Renal pelvis (tissue), 4 donors: ENCODE data around the gene DUSP9. TPM values are rescaled to one million over a fixed set of nuclear protein-coding genes. Genes with fewer than 3 reads are reported as not detected.

ENCODE experiments used
- DNase-seq: peaks from one replicate; pipeline ENCODE4 v3.0.0-alpha.2; 2013
- polyA plus RNA-seq, 3 donors: library from polyadenylated mRNA; unstranded; fragments of 120-200 nt; gene quantifications; one replicate each; pipeline ENCODE4 v1.2.1, GENCODE V29; 2013; ENCODE audit not compliant: insufficient read length in 3 of 3

DUSP9 gene
- polyA plus RNA-seq, 3 donors, result 47.5 to 62.2 (median 53.3) TPM

- no peak for DNase-seq
Observed at GRCh38 chrX:153610836-153611213, 36.2 kb upstream of the DUSP9 start.

- no peak for DNase-seq
Observed at GRCh38 chrX:153611298-153612095, 35.5 kb upstream of the DUSP9 start.

DNA sequence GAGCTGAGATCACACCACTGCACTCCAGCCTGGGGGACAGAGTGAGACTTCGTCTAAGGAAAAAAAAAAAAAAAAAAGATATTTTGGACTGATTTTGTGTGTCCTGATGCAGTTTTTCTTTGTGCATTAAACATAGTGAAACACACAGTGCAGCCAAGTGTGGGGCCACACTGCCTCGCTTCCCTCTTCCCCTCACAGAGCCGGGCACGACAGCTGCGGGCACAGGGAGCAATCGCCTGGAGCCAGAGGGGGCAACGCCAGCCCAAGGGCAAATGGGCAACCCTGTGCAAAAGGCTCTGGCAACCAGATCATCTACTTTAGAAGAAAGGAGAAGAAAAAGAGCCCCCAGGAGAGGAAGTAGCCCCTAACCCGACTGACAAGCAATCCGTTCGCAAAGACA is 34.6 kb upstream of the DUSP9 start:
- DNase-seq, result no peak

- DNase-seq, result no peak
Observed at GRCh38 chrX:153614818-153615217, 32.2 kb upstream of the DUSP9 start.

GRCh38 chrX:153620576-153620975 is 26.4 kb upstream of the DUSP9 start:
- no peak for DNase-seq

DNA sequence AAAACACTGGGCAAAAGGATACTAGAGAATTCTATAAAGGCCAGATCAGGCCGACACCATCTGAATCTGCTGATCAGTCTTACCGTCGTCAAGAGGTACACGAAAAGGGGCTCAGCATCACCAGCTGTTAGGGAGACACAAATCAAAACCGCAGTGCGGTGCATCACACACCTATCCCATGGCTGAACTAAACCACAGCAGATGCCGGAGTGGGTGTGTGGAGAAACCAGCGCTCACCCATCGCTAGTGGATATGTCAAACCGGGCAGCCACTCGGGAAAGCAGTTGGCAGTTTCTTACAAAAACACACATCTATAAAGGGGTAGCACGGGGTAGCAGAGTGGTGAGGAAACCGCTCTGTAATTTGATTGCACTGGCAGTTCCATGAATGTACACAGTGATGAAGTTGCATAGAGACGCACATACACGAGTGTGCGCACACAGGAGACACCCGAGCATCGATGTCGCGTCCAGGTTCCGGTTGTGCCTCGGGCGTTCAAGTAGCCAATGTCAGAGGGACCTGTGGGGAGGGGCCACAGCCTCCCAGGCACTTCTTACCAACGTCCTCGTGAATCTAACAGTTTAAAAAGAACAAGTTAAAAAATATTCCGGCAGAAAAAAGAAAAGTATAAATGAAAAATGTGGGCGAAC is 24.9 kb upstream of the DUSP9 start:
- DNase-seq, result no peak

GRCh38 chrX:153622661-153623309 is 24.2 kb upstream of the DUSP9 start:
- DNase-seq, result no peak

DNA sequence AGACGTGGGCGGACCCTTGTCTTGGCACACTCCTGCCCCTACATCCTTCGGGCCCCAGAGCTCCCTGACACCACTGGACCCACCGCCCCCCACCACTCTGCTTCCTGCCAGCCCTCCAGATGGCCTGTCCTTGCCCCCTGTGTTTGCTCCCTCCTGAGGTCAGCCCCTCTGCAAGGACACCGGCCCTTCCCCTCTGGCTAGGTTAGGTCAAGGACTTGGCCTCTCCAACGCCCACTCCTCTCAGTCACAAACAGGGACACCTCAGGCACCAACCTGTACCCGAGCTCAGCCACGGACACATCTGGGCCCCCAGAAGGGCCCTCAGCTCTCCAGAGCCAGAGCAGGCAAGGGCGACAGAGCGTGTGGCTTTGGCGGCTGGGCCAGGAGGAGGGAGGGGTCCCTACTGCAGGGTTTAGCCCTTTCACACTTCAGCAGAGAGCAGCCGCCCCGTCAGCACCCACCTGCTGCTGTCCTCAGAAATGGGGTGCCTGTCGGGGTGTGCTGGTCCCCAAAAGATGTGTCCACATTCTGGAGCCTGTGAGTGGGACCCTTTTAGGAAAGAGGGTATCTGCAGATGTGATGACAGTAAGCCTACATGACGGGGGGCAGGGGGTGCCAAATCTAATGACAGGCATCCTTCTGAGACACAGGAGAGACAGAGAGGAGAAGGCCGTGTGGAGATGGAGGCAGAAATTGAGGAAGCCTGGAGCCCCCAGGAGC is 23.5 kb upstream of the DUSP9 start:
- DNase-seq, result no peak

DNA sequence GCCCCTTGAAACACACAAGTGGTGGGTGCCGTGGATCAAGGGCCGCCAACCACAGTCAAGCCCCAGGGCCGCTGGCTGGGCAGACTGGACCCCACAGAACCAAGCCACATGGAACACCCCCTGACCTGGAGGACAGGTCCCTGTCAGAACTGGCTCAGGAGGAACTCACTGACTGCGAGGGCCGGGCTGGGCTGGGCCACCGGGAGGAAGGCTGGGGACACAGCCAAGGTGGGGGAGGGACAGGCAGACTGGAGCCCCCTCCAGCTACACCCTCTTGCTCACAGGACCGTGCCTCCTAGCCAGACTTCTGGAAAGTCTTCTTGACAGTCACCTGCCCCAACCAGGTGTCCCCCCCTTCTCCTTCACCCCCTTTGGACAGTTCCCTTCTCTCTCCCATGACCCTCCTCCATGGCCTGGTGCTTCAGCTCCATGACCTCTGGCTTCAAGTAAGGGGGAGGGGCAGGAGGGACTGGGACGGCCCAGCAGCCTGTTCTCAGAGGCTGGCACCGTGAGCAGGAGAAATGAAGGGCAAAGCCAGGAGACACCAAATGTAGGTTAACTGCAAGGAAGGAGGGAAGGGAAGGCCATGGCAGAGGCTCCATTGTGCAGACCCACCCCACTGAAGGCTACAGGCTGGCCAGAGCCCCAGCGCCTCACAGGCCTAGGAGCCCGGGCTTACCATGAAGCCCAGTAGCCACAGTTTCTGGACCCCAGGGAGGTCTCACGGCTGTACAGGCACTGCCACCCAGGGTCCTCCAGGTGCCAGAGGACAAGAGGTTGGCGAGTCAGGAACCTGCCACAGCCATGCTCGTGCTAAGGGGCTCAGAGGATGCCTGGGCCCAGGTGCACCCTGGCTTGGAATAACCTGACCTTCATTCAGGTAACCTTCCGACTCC is 22.6 kb upstream of the DUSP9 start:
- no peak for DNase-seq

DNA sequence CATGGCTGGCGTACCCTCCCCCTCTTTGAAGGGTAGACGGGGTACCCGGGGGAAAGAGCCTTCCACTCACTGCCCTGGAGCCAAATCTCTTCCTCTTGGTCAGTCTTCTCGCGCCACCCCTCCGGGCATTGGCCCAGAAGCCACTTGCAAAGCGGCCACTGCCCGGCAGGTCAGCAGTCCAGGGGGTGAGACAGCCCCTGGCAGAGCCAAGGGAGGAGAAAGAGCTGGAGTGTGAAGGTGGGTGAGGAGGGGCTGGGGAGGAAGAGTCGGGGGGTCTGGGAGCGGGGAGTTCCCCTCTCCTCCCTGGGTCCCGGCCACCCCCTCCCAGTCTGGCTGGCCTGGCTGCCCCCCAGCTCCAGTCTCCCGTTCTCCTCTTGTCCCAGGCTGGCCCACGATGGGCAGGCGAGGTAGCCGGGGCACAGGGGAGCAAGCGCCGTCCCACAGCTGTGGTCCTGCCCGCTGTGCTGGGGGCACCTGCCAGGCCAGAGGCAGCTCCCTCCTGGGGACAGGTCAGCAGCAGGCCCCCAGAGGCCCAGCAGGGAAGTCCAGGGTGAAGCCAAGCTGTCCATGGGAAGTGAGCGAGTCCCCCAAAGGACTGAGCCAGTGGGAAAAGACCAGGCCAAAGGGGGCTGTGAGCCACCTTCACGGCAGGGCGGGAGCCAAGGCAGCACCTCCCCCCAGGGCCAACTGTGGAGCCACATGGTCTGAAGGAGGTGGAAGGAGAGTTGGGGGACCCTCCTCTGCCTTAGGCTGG is 21.6 kb upstream of the DUSP9 start:
- DNase-seq, result no peak

- DNase-seq, result no peak
Observed at GRCh38 chrX:153626025-153626633, 20.9 kb upstream of the DUSP9 start.

GRCh38 chrX:153626863-153627674 is 19.9 kb upstream of the DUSP9 start:
- no peak for DNase-seq

GRCh38 chrX:153627675-153628111 is 19.3 kb upstream of the DUSP9 start:
- DNase-seq, result no peak

DNA sequence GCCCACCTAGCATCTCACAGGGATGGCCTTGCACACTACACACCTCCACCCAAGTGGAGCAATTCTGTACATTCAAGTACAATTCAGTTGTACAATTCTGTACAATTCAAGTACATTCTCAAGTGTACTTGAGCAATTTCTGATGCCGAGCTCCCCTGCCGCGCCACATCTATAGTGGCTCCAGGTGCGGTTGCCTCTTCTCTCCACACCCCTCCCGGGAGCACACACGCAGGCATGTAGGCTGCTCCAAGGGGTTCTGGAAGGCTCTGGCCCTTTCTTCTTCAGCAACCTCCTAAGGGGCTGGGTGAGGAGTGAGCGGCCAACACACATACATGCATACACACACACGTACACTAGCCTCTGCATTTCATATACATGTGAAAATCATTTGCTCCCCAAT is 18.9 kb upstream of the DUSP9 start:
- DNase-seq, result no peak

GRCh38 chrX:153628665-153629064 is 18.3 kb upstream of the DUSP9 start:
- DNase-seq, result no peak

- no peak for DNase-seq
Observed at GRCh38 chrX:153631346-153631745, 15.7 kb upstream of the DUSP9 start.

GRCh38 chrX:153631907-153632594 is 15.0 kb upstream of the DUSP9 start:
- DNase-seq, result no peak

- DNase-seq, result no peak
Observed at GRCh38 chrX:153632595-153632946, 14.4 kb upstream of the DUSP9 start.

DNA sequence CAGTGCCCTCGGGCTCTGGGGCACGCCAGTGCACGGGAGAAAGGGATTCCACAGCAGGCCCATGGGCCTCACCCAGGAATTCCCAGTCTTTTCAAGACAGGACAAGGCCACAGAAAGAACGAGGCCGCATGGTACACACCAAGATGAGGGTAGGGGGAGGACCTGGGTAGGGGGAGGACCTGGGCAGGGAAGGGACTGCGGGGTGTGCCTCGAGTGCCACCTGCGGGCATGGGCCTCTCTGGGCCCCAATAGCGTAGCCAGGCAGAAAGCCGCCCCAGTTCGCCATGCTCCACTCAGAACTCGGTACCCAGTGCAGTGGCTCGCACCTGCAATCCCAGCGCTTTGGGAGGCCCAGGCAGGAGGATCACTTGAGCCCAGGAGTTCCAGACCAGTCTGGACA is 14.0 kb upstream of the DUSP9 start:
- DNase-seq, result no peak
